ENCODE results near the gene TRMT11.
"Not testable (repeated sequence)": the region's sequence is repeated elsewhere in the genome, so short reads cannot be mapped to it uniquely, and the experiment has no call there.

The TRMT11 gene

DNA sequence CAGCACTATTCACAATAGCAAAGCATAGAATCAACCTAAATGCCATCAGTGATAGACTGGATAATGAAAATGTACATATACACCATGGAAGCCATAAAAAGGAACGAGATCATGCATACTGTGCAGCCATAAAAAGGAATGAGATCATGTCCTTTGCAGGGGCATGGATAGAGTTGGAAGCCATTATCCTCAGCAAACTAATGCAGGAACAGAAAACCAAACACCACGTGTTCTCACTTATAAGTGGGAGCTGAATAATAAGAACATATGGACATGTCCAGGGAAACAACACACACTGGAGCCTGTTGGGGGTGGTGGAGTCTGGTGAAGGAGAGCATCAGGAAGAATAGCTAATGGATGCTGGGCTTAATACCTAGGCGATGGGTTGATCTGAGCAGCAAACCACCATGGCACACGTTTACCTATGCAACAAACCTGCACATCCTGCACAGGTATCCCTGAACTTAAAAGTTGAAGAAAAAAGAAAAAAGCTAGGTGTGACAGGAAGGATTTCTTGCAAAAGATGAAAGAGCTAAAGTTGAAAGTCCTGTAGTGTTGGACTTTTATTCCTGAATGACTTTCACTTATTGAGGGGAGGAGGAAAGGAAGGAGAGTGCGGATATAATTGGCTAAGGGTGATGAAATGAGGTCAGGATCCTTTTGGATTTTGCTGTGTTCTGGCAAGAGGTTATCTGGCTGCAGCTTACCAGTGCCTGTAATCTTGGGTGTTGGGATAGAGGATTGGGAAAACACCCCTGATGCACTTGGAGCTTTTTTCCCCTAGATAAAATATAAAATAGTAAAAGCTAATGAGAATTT lies 8.5 kb downstream of the TRMT11 start:
- DNase-seq (ENCODE audit: low read depth), result no peak

- peak; percentile 72 for DNase-seq (ENCODE audit: low read depth)
Observed at GRCh38 chr6:125995972-125996580, 9.7 kb downstream of the TRMT11 start.

DNA sequence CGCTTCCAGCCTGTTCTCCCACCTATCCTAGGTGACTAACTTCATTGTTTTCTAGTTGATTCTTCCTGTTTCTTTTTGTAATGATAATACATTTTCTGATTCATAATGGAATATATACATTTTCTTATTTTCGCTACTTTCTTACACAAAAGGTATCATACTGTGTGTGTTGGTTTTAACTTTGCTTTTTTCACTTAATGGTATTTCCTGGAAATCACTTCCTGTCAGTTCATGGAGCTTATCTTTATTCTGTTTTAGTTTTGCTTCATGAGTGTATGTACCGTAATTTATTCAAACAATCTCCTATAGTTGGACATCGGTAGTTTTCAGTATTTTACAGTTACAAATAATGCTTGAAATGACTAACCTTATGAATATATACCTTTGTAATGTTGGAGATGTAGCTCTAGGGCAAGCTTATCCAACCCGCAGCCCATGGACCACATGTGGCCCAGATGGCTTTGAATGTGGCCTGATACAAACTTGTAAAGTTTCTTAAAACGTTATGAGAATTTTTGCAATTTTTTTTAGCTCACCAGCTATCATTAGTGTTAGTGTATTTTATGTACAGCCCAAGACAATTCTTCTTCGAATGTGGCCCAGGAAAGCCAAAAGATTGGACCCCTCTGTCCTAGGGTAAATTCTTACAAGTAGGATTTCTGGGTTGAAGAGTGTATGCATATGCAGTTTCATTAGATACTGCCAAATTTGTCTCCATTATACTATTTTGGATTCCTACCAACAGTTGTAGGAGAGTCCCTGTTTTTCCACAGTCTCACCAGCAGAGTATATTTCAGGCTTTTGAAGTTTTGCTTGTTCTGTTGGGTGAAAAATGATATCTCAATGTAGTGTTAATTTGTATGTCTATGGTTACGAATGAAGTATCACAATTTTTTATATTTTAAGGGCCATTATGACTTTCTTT lies 16.7 kb downstream of the TRMT11 start:
- DNase-seq (ENCODE audit: low read depth), result no peak

GRCh38 chr6:126007800-126008199 lies 21.5 kb downstream of the TRMT11 start:
- DNase-seq (ENCODE audit: low read depth), result no peak

- DNase-seq (ENCODE audit: low read depth), result no peak
Observed at GRCh38 chr6:126010040-126010439, 23.7 kb downstream of the TRMT11 start.

DNA sequence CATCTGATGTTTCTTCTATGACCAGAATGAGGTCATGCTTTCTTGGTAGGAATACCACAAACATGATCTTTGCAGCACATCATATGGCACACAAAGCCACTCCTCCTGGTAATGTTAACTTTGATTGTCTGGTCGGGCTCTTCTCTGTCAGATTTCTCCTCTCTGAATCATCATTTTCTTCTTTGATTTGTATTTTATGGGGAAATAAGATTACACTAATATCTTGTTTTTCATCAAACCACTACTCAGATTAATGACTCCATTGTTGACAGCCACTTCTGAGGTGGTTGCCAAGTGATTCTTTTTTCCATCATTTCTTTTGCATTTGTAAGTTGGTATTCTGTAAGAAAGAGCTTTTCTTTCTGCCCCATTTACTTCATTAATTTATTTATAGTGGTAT lies 29.5 kb downstream of the TRMT11 start:
- no peak for DNase-seq (ENCODE audit: low read depth)

DNA sequence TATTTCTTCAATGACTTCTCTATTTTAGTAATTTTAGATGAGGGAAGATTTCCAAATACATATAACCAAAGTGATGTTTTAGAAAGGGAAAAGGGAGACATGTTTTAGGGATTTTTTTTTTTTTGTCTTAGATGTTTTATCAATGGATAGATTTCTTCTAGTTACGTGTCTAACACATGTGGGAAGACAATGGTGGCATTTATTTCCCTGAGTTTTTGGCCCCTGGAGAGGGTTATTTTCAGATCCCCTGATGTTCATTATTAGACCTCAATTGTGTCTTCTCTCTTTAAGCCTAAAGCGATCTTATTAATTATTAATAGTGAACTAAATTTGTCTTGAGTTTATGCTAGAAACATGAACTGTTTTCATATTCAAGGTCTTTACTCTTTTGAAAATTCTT lies 30.3 kb downstream of the TRMT11 start:
- DNase-seq (ENCODE audit: low read depth), result no peak

DNA sequence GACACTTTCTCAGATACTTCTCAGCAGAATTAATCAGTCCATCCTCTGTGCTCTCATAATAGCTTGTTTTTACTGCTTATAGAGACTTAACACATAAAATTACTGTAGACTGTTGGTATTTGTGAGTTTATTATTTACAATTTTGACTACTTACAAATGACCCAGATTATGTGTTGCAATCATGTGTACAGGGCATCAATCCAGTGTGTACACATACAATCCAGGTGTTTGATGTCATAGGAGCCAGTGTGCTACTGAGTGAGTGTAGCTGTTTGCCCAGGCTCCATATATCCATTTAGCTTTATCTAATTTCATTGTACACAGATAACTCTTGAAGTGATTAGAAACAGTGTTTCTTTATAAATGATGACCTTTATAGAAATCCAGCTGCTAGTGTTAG lies 31.3 kb downstream of the TRMT11 start:
- no peak for DNase-seq (ENCODE audit: low read depth)

GRCh38 chr6:126020305-126021050 lies 34.1 kb downstream of the TRMT11 start:
- no peak for DNase-seq (ENCODE audit: low read depth)

- not testable (repeated sequence) for DNase-seq (ENCODE audit: low read depth)
Observed at GRCh38 chr6:126023474-126023873, 37.1 kb downstream of the TRMT11 start.

GRCh38 chr6:126026001-126026400 lies 39.7 kb downstream of the TRMT11 start:
- no peak for DNase-seq (ENCODE audit: low read depth)

DNA sequence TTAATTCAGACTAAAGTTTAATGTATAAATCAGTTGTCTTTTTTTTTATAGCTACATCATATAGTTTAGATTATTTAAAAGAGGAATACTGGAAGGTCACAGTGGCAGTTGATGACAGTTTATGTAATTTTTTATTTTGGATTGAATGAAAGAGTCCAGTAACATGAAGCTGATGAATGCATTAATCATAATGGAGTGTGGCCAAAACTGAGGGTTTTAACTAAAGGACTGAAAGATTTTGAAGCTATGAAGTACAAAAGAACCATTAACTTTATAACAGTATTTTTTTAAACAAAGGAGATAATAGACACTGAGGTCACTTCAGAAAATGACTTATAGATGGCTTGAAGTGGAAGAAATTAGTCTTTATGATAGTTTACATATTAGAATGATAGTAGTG lies 41.3 kb downstream of the TRMT11 start:
- DNase-seq (ENCODE audit: low read depth), result no peak

GRCh38 chr6:126030045-126030444 lies 43.7 kb downstream of the TRMT11 start:
- no peak for DNase-seq (ENCODE audit: low read depth)

- DNase-seq (ENCODE audit: low read depth), result no peak
Observed at GRCh38 chr6:126033696-126034095, 47.4 kb downstream of the TRMT11 start.

GRCh38 chr6:126034656-126035055 lies 48.3 kb downstream of the TRMT11 start:
- no peak for DNase-seq (ENCODE audit: low read depth)

DNA sequence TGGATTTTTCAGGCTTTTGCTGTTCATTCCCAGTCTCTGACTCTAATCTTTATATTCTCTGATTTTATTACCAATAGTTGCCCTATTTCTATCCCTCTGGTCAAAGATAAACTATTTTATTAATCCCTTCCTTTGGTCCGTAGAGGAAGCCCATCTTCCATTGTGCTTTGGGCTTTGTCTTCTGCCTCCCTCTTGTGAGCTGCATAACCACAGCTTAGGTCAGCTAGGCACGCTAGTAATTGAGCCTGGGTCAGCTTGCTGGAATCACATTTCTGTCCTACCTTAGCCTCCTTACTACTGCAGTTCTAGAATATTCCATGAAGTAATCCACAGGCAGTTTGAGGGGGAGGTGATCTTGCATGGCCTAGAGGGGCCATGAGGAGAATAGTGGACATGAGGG lies 49.4 kb downstream of the TRMT11 start:
- DNase-seq (ENCODE audit: low read depth), result no peak

DNA sequence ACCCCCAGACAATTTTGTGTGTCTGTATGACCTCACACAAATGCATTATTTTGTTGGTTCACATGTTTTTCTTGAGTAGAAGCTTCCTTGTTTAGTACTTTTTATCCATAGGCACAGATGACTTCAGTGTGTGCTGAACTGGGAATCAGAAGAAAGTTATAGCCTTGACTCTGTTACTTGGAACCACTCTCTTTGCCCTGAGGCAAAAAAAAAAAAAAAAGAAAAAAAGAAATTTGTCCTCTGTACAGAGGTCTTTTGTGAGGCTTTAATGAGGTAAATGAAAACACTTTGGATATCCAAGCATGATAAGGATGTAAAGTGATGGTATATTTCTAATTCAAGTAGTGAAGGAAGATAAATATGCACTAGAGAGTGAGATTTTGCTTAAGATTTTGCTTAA lies 51.9 kb downstream of the TRMT11 start:
- DNase-seq (ENCODE audit: low read depth), result no peak

DNA sequence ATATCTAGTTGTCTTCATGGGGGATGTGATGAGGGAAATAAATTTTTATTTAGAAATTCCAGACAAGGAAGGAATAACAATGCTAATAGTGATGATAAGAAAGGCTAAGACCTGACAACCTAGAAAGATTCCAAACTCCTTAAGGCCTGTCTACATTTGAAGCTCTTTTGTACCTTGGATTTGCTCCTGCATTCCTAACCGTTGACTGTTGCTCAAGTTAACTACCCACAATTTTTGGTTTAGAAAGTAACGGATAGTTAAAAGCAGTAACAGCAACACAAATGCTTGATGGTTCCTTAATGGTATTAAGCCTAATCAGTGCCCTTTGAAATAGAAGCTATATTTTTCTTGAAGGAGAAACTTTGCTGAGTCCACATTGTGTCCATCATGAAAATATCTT lies 52.9 kb downstream of the TRMT11 start:
- no peak for DNase-seq (ENCODE audit: low read depth)

- no peak for DNase-seq (ENCODE audit: low read depth)
Observed at GRCh38 chr6:126040394-126040793, 54.1 kb downstream of the TRMT11 start.

DNA sequence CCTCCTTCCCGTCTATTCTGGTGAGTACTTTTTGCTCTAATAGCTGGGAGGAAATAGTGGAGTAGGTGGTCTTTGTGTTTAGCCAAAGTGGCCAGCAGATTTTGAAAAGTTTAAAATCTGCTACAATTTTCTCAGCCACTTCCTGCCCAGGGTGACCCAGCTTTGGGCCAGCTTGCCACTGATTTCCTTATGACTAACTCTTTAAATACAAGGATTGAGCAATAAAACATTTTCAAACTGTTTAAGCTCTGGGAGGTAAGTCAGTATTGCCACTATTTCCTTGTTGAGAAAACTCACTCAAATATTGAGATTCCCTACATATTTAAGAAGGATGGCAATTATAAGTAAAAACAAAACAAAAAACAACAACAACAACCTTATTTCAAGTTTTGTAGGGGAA lies 54.5 kb downstream of the TRMT11 start:
- DNase-seq (ENCODE audit: low read depth), result no peak

DNA sequence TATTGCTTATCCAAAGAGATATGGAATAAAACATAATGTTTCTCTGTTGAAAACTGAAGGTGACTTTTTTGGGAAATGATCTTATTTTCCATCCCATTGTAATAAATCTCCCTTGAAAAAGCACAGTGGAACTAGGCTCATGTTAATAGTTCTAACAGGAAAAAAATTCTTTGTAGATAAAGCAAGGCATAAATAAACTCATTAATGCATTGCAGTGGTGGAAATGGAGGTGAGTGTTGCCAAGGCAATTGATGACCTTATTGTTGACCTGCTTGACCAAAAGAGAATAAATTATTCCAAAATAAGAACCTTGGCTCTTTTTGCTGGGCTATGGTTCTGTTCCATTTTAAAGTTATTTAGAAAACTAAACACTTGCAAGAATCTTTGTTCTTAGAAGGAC lies 55.2 kb downstream of the TRMT11 start:
- no peak for DNase-seq (ENCODE audit: low read depth)

- DNase-seq (ENCODE audit: low read depth), result no peak
Observed at GRCh38 chr6:126042001-126042419, 55.7 kb downstream of the TRMT11 start.

Measured in activated T-cell treated with anti-CD3 and anti-CD28 coated beads for 1 hour (primary cell).